Measurements from ENCODE around the gene PTPRN2. TPM values are rescaled to one million over a fixed set of nuclear protein-coding genes. Genes with fewer than 3 reads are reported as not detected.

Gene PTPRN2
- total and polyA plus RNA-seq, 9 of the 15 experiments (the other 6 are each of a cell fraction or from before 2014, with no cell fraction given), result not detected

DNA sequence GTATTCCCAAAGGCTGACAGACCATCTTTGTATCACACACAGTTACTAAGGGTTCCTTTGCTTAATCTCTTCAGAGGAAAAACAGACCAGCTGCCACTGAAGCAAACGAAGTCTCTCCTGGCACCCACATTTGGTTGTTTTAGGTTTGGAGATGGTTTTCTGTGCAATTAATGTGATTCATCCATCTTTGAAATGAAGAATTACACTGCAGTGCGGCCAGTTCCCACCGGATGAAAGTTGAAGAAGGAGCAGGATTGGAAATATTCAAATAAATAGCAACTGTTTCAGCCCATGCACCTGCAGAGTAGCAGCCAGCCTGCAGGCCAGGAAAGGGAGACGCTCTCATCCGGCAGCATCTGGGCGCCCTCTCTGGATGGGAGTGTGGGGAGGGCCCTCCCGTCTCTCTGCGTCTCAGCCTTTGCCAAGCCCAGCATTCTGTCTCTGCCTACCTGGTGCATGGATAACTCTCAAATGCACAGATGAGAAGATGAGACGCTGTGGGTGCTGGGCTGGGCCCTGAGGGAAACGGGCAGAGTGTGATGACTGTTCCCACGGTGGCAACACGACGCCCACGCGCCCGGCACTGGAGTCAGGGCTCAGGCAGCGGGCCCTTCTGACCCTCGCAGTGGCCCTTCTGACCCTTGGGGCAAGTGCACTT lies 214.0 kb downstream of the PTPRN2 start:
- Histone ChIP-seq H3K9me3 (replicated peaks; ENCODE audit: control insufficient read depth, insufficient read depth, low read depth, low read length) (no peaks in the 10 kb centered on the region), H3K79me2 (ENCODE audit: control insufficient read depth, insufficient read depth, low read length) (no peaks in the 10 kb centered on the region), H3K4me3 (no peak overlapping the region), H3K36me3 (ENCODE audit: control insufficient read depth, insufficient read depth, low read length) (no peaks in the 10 kb centered on the region), H3K4me1 (replicated peaks in 1 of 2; ENCODE audit: control insufficient read depth in 2 of 2, insufficient read depth in 2 of 2, low read length in 2 of 2) (no peaks in the 10 kb centered on the region), H3K9me1 (ENCODE audit: control insufficient read depth, insufficient read depth, low read length) (no peaks in the 10 kb centered on the region), H3K27me3 (ENCODE audit: control insufficient read depth in 2 of 2, insufficient read depth in 2 of 2, low read length in 2 of 2) (peaks cover 13 to 38% of the 10 kb centered on the region in 2 experiments; a peak in 3 of 5 replicates), H3K4me2 (ENCODE audit: insufficient read depth, low read length) (no peak overlapping the region), H2AFZ (ENCODE audit: low read depth, low read length) (no peak overlapping the region), H3K27ac (ENCODE audit: extremely low read depth, low read depth, low read length) (no peak overlapping the region), H3K9ac (ENCODE audit: insufficient read depth in 1 of 2, low read depth in 2 of 2, low read length in 2 of 2) (no peak overlapping the region), H4K20me1 (replicated peaks; ENCODE audit: control insufficient read depth, insufficient read depth, low read length) (0 out of 2 replicates have a peak, but pooled peaks cover 3% of the 10 kb centered on the region)
- ChIA-PET CTCF (ENCODE audit: low intra/inter-chr PET ratio) (no interaction called here), POLR2A (no interaction called here)
- BruUV-seq (replicated peaks), result no TSS peak
- no peak for FAIRE-seq
- intact Hi-C loops (cut with micrococcal nuclease), result no loop called here
- TF ChIP-seq RBM15 (IDR thresholded peaks at IDR 0.05; ENCODE audit: insufficient read depth, low read length) (no peak), SRSF1 (IDR thresholded peaks at IDR 0.05; ENCODE audit: low read depth, low read length) (no peak), BCL6 (CRISPR knock-in tag; IDR thresholded peaks at IDR 0.05) (no peak), POLR2AphosphoS5 (IDR thresholded peaks at IDR 0.05; ENCODE audit: control insufficient read depth, insufficient read depth, low read depth, low read length) (no peak), NONO (IDR thresholded peaks at IDR 0.05; ENCODE audit: low read depth in 2 of 2, low read length in 1 of 2) (no peak), ZFP1 (CRISPR knock-in tag; IDR thresholded peaks at IDR 0.05) (no peak), ZNF175 (CRISPR knock-in tag; IDR thresholded peaks at IDR 0.05; ENCODE audit: low read depth) (no peak), NFXL1 (CRISPR knock-in tag; IDR thresholded peaks at IDR 0.05) (no peak), MEF2D (tag; conservative IDR thresholded peaks at IDR 0.05; ENCODE audit: low read depth) (no peak)
- TF ChIP-seq, protein P1, sequence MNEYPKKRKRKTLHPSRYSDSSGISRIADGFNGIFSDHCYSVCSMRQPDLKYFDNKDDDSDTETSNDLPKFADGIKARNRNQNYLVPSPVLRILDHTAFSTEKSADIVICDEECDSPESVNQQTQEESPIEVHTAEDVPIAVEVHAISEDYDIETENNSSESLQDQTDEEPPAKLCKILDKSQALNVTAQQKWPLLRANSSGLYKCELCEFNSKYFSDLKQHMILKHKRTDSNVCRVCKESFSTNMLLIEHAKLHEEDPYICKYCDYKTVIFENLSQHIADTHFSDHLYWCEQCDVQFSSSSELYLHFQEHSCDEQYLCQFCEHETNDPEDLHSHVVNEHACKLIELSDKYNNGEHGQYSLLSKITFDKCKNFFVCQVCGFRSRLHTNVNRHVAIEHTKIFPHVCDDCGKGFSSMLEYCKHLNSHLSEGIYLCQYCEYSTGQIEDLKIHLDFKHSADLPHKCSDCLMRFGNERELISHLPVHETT (CRISPR knock-in tag; conservative IDR thresholded peaks at IDR 0.05 in 1 of 2, IDR thresholded peaks at IDR 0.05 in 1 of 2), result no peak
- TF ChIP-seq, protein P2, sequence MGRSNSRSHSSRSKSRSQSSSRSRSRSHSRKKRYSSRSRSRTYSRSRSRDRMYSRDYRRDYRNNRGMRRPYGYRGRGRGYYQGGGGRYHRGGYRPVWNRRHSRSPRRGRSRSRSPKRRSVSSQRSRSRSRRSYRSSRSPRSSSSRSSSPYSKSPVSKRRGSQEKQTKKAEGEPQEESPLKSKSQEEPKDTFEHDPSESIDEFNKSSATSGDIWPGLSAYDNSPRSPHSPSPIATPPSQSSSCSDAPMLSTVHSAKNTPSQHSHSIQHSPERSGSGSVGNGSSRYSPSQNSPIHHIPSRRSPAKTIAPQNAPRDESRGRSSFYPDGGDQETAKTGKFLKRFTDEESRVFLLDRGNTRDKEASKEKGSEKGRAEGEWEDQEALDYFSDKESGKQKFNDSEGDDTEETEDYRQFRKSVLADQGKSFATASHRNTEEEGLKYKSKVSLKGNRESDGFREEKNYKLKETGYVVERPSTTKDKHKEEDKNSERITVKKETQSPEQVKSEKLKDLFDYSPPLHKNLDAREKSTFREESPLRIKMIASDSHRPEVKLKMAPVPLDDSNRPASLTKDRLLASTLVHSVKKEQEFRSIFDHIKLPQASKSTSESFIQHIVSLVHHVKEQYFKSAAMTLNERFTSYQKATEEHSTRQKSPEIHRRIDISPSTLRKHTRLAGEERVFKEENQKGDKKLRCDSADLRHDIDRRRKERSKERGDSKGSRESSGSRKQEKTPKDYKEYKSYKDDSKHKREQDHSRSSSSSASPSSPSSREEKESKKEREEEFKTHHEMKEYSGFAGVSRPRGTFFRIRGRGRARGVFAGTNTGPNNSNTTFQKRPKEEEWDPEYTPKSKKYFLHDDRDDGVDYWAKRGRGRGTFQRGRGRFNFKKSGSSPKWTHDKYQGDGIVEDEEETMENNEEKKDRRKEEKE (IDR thresholded peaks at IDR 0.05; ENCODE audit: borderline replicate concordance in 1 of 2, control insufficient read depth in 1 of 2, low read depth in 2 of 2, low read length in 1 of 2), result no peak
- in situ Hi-C loops (cut with MboI), result no loop called here
- under 1% methylated on average over 18 of the region's 18 CpGs for WGBS (ENCODE audit: insufficient coverage, low coverage, missing lambda C conversion rate)
- DNase-seq (ENCODE audit: extremely low read depth in 1 of 4, low spot score in 3 of 4), result no peak
- no peak for ATAC-seq
